ENCODE results near the gene DOK3.
"Not testable (repeated sequence)": the region's sequence is repeated elsewhere in the genome, so short reads cannot be mapped to it uniquely, and the experiment has no call there.

DOK3 gene

GRCh38 chr5:177496070-177496726, 13.4 kb downstream of the DOK3 start:
- DNase-seq, result no peak

DNA sequence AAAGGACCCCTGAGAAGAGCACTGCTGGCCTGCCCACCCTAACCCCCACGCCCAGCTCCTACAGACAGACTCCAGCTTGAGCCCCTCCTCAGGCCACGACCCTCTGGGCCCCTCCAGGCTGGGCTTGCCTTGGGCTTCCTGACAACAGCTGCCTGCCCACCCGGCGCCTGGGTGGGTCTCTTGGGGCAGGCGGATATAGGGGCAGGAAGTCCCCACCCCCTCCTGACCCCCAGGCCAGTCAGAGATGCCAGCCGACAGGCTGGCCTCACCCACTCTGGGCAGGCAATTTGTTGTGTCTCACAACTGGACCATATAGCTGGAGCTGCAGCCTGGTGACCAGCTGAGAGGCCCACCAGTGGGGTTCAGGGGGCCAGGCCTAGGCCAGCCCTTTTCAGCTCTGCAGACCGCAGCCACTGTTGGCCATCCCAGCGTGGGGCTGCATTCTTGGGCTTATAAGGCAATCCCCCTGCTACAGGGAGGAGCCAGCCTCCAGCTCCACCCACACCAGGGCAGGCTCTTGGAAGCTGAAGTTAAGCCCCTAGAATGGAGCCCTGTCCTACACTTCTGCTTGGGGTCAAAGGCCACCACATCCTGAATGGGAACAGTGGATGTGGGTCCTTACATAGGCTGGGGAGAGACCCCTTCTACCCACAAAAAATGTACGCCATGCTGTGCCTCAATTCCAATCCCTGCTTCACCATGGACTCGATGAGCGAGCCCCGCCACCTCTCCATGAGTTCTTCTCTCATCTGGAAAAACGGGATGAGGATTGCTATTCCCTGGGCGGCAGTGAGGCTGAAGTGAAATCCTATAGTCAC, 14.2 kb downstream of the DOK3 start:
- no peak for DNase-seq

DNA sequence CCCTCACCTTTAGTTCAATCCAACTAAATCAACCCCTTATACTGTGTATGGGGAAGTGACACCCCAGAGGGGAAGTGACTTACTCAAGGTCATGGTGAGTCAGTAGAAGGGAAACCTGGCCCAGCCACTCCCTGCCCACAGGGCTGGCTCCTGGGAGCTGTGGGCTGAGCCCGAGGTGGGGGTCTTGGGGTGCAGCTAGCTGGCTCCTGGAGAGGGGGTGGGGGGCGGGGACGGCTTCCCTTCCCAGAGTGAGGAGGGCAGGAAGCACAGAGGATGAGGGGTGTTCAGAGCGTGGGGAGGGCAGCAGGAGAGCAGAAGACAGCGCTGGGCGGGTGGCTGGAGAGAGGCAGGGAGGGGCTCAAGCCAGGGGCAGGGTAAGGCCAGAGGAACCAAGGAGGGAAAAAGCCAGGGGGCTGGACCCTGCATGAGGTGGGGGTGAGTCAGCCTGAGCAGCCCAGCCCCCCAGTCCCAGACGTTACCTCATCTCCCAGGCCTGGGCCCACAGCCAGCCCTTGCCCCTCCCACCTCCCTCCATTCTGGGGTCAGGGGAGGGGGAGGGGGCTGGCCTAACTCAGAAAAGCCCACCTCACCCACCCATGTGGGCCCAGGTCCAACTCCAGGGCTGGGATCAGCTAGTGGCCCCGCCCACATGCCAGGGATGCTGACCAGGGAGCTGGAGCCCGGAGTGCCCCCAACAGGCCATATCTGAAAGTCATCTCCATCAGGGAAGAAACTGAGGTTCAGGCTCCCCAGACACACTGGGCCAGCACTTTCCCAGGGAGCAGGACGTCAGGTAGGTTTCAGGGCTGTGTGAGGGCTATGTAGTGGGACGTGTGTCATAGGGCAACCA, 15.1 kb downstream of the DOK3 start:
- no peak for DNase-seq

GRCh38 chr5:177493795-177494345, 15.8 kb downstream of the DOK3 start:
- no peak for DNase-seq

DNA sequence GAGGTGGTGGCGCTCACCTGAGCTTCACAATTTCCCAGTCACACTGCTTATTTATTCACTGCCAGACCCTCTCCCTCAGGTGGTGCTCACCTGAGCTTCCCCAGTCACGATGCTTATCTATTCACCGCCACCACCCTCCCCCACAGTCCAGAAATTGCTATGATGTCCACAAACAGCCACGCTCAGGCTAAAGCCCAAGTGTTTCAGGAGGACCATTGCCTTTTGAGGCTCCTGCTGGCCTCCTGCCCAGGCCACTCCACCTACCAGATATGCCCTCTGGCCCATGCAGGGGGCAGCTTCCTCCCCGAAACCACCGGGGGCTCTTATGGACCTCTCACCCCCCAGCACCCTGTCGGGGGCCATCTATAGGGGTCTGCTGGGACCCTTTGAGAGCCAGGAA, 16.8 kb downstream of the DOK3 start:
- DNase-seq, result no peak

- DNase-seq, result no peak
Observed at GRCh38 chr5:177491983-177492746, 17.5 kb downstream of the DOK3 start.

- no peak for DNase-seq
Observed at GRCh38 chr5:177491429-177491945, 18.1 kb downstream of the DOK3 start.

DNA sequence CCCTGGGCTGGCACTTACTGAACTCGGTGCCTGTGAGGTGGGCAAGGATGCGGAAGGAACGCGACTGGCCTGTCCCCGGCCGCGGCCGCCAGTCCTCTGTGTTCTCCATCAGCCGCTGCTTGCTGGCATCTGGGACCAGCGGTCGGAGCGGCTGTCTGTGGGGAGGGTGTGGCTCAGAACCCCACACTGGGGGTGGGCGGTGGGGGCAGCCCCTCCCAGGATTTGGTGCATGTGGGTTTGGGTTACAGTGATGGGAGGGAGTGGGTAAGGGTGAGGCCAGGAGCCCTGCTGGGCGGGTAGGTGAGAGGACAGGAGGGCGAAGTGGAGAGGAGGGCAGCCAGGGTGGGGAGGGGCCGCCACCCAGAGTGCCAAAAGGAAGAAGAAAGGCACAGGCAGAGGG, 18.6 kb downstream of the DOK3 start:
- DNase-seq, result no peak

- DNase-seq, result no peak
Observed at GRCh38 chr5:177490311-177490991, 19.2 kb downstream of the DOK3 start.

DNA sequence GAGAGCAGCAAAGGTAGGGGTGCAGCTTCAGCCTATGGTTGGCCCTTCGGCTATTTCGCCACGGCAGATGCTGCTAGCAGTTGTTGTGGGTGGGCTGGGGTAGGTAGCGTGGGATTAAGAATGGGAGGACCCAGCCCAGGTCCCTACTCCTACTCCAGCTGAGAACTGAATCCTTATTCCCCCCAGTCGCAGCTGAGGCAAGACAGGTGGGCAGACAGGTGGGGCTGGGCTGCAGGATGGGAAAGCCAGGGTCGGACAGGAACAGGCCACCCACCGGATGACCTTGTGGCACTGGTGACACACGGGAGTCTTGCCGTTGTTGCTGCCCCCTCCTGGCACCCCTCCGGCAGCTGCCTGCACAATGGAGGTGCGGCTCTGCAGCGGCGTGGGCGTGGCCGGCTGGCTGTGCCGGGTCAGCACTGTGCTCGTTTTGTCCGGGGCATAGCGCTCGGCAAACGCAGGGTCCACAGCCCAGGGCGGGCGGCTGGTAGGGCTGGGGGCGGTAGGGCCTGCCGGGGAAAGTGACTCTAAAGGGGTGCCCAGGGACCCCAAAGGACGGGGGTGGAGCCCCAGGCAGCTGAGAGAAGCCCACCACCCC, 20.4 kb downstream of the DOK3 start:
- no peak for DNase-seq

GRCh38 chr5:177487975-177488374, 21.7 kb downstream of the DOK3 start:
- DNase-seq, result no peak

- no peak for DNase-seq
Observed at GRCh38 chr5:177487144-177487543, 22.5 kb downstream of the DOK3 start.

- no peak for DNase-seq
Observed at GRCh38 chr5:177486256-177486655, 23.4 kb downstream of the DOK3 start.

GRCh38 chr5:177485753-177486152, 23.9 kb downstream of the DOK3 start:
- DNase-seq, result not testable (repeated sequence)

DNA sequence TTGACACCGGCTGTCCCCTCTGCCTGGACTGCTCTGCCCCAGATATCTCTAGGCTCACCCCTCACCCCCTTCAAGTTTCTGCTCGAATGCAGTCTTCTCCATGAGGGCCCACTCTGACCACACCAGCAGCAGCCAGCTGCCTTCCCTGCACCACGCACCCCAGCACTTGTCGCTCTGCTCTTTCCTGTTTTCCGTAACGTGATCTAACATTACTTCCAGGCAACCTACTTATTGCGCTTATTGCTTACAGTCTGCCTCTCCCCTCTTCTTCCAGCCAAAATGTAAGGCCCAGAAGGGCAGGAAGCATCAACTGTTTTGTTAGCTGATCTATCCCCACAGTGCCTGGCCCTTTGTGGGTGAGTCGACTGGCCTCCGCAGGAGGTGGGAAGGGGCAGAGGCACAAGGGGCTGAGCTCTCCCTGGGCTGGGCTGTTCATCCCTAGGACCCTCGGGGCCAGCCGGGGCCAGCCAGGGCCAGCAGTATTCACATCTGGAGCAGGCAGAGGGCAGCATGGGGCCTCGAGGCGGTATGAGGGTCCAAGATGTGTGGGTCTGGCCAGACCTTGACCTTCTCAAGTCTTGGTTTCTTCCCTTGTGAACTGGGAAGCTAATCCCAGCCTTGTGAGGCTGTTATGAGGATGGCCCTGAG, 24.6 kb downstream of the DOK3 start:
- DNase-seq, result no peak

DNA sequence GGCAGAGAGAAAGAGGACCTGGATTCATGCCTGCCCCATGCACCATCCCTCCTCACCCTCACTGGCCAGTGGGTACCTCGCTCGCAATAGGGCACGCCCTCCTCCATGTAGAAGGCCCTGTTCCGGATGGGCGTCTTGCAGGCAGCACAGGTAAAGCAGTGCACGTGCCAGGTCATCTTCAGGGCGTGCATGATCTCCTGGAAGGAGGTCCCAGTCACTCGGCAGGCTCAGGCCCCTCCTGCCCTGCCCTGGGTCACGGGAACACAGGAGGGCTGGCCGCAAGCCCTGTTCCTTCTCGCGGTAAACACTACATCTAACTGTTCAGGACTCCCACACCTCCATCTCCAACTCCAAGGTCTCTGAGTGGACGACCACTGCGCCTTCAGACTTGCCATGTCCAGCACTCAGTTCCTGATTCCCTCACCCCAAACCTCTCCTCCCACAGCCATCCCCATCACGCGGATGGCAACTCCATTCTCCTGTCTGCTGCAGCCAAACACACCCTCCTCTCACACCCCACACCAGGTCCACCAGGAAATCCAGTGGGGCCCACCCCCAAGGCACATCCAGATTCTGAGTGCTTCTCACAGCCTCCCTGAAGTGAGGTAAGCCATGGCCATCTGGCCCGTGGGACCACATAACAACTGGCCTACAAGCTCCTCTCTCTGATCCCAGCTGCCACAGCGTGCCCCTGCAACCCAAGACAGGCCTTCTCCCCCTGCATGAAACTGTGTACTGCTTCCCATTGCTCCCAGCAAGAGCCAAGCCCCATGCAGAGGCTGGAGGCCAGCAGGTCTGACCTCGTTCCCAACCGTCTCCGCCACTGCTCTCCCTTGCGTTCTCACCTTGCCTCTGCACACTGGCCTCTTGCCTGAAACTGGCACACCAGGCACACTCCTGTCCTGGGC, 25.4 kb downstream of the DOK3 start:
- DNase-seq, result no peak

DNA sequence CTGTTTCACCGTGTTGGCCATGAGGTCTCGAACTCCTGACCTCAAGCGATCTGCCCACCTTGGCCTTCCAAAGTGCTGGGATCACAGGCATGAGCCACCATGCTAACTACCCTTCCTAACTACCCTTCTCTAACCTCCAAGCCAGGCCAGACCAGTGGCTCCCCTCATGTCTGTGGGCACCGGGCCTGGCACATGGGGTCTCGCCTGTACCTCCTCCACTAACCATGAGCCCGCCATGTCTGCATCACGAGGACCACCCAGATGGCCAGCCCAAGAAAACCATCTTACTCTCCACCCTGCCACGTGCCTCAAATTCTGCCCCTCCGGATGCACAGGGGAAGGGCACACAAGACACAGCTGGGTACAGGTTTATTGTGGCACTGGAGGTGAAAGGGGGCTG, 26.6 kb downstream of the DOK3 start:
- no peak for DNase-seq

GRCh38 chr5:177482359-177482795, 27.2 kb downstream of the DOK3 start:
- DNase-seq, result no peak

- no peak for DNase-seq
Observed at GRCh38 chr5:177479774-177480173, 29.9 kb downstream of the DOK3 start.
